ENCODE results near the gene SYT1. TPM values are rescaled to one million over a fixed set of nuclear protein-coding genes. Genes with fewer than 3 reads are reported as not detected.

Gene SYT1
- polyA plus RNA-seq, 3 donors = 0.72 TPM; not detected in 2

GRCh38 chr12:79358716-79359300 lies 494.2 kb downstream of the SYT1 start:
- TF ChIP-seq CTCF (IDR thresholded peaks at IDR 0.05) = no peak
- Histone ChIP-seq H3K27me3 (ENCODE audit: control insufficient read depth in 2 of 2, insufficient read depth in 2 of 2, low read length in 2 of 2) (no peaks in the 10 kb centered on the region), H3K27ac (ENCODE audit: low read depth in 1 of 2, low read length in 2 of 2) (no peak overlapping the region), H3K36me3 (replicated peaks in 1 of 2; ENCODE audit: control insufficient read depth in 1 of 2, insufficient read depth in 2 of 2, low read length in 2 of 2) (no peaks in the 10 kb centered on the region), H2AFZ (ENCODE audit: insufficient read depth, low read depth, low read length, poor library complexity, severe bottlenecking) (no peak overlapping the region), H3K79me2 (ENCODE audit: insufficient read depth, low read length) (no peaks in the 10 kb centered on the region), H3K9me3 (replicated peaks in 1 of 2; ENCODE audit: control insufficient read depth in 1 of 2, insufficient read depth in 1 of 2, low read length in 2 of 2) (no peaks in the 10 kb centered on the region), H4K20me1 (ENCODE audit: insufficient read depth, low read length) (no peaks in the 10 kb centered on the region), H3K4me2 (replicated peaks; ENCODE audit: extremely low read depth, low read length, poor library complexity, severe bottlenecking) (no peak overlapping the region), H3K4me3 (replicated peaks in 1 of 3; ENCODE audit: low read depth in 2 of 3, low read length in 3 of 3) (no peak overlapping the region), H3K4me1 (ENCODE audit: control insufficient read depth in 1 of 2, insufficient read depth in 2 of 2, low read length in 2 of 2) (no peaks in the 10 kb centered on the region), H3K9ac (ENCODE audit: insufficient read depth, low read length, poor library complexity, severe bottlenecking) (no peak overlapping the region)
- H3K9me3 Mint-ChIP-seq = peaks cover 0 to 2% (median 0%) of the 10 kb centered on the region in 7 donors
- WGBS (ENCODE audit: insufficient coverage) = no CpG with 5 or more reads among the region's 5 CpGs
- H3K27ac Mint-ChIP-seq = no peak overlapping the region
- no peak overlapping the region for H3K4me3 Mint-ChIP-seq
- H3K36me3 Mint-ChIP-seq = no peaks in the 10 kb centered on the region
- H3K27me3 Mint-ChIP-seq (ENCODE audit: low read depth in 3 of 3) = no peaks in the 10 kb centered on the region
- DNase-seq = no peak
- H3K4me1 Mint-ChIP-seq = no peaks in the 10 kb centered on the region
- intact Hi-C loops (cut with micrococcal nuclease) = no loop called here

DNA sequence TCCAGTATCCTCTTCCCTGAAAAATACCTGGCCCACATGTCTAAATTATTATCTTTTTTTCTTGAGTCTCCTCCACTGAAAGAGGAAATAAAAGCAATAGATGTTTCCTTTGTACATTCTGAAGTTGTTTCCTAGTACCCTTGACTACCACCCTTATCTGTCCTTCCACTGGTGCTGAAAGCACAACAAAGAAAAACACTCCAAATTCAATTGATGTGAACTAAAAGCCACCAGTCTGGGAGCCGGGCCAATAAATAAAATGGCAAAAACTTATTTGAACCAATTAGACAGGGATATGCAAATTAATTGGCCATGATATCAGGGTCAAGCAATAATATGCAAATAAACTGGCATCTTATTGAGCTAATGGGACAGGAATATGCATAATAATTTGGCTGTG lies 495.7 kb downstream of the SYT1 start:
- intact Hi-C loops (cut with micrococcal nuclease) = no loop called here
- no peaks in the 10 kb centered on the region for H3K4me1 ChIP-seq (ENCODE audit: control insufficient read depth in 1 of 2, insufficient read depth in 2 of 2, low read length in 2 of 2)
- no peak overlapping the region for H3K27ac ChIP-seq (ENCODE audit: low read depth in 1 of 2, low read length in 2 of 2)
- TF ChIP-seq CTCF (IDR thresholded peaks at IDR 0.05) = no peak
- no peak overlapping the region for H2AFZ ChIP-seq (ENCODE audit: insufficient read depth, low read depth, low read length, poor library complexity, severe bottlenecking)
- H3K27me3 Mint-ChIP-seq (ENCODE audit: low read depth in 3 of 3) = no peaks in the 10 kb centered on the region
- no peaks in the 10 kb centered on the region for H3K4me1 Mint-ChIP-seq
- no CpG with 5 or more reads among the region's 1 CpG for WGBS (ENCODE audit: insufficient coverage)
- no peak overlapping the region for H3K4me3 ChIP-seq (replicated peaks in 1 of 3; ENCODE audit: low read depth in 2 of 3, low read length in 3 of 3)
- H4K20me1 ChIP-seq (ENCODE audit: insufficient read depth, low read length) = no peaks in the 10 kb centered on the region
- no peaks in the 10 kb centered on the region for H3K9me3 Mint-ChIP-seq
- no peak overlapping the region for H3K4me3 Mint-ChIP-seq
- no peaks in the 10 kb centered on the region for H3K27me3 ChIP-seq (ENCODE audit: control insufficient read depth in 2 of 2, insufficient read depth in 2 of 2, low read length in 2 of 2)
- H3K27ac Mint-ChIP-seq = no peak overlapping the region
- H3K9ac ChIP-seq (ENCODE audit: insufficient read depth, low read length, poor library complexity, severe bottlenecking) = no peak overlapping the region
- no peaks in the 10 kb centered on the region for H3K79me2 ChIP-seq (ENCODE audit: insufficient read depth, low read length)
- no peaks in the 10 kb centered on the region for H3K36me3 ChIP-seq (replicated peaks in 1 of 2; ENCODE audit: control insufficient read depth in 1 of 2, insufficient read depth in 2 of 2, low read length in 2 of 2)
- no peaks in the 10 kb centered on the region for H3K36me3 Mint-ChIP-seq
- H3K4me2 ChIP-seq (replicated peaks; ENCODE audit: extremely low read depth, low read length, poor library complexity, severe bottlenecking) = no peak overlapping the region
- no peak for DNase-seq
- no peaks in the 10 kb centered on the region for H3K9me3 ChIP-seq (replicated peaks in 1 of 2; ENCODE audit: control insufficient read depth in 1 of 2, insufficient read depth in 1 of 2, low read length in 2 of 2)

Data from CD14-positive monocyte (primary cell).